Prostate gland (tissue), 2 donors: ENCODE data around the gene CEP55.

Experiments used
- CTCF ChIP-seq, 4 experiments: fragments of 200-600 bp in 2 of 4; fragments of 450-650 bp in 2 of 4; sonication (generic) in 2 of 4; IDR thresholded peaks; 1 replicate in 3 of 4; 2 replicates in 1 of 4; pipeline ENCODE4 v1.5.1; 2016 to 2019; ENCODE audit warnings: antibody characterized with exemption in 4 of 4, mild to moderate bottlenecking in 2 of 4, moderate library complexity in 2 of 4
- POLR2A ChIP-seq: fragments of 450-650 bp; IDR thresholded peaks from one replicate; pipeline ENCODE4 v1.6.1; 2016; ENCODE audit warnings: antibody characterized with exemption, mild to moderate bottlenecking

GRCh38 chr10:93488956-93489528 lies 7.4 kb upstream of the CEP55 start:
- no peak for TF ChIP-seq POLR2A
- TF ChIP-seq CTCF (IDR thresholded peaks at IDR 0.05) = no peak
